GM18507 (cell line): Measurements from ENCODE around the gene EIF4G3.
"Not testable (repeated sequence)": the region's sequence is repeated elsewhere in the genome, so short reads cannot be mapped to it uniquely, and the experiment has no call there.

Experiments used
- DNase-seq: peaks from one replicate; pipeline ENCODE4 v3.0.0; 2011; ENCODE audit warnings: low read depth; ENCODE audit not compliant: insufficient read length; ENCODE audit errors: extremely low spot score
- FAIRE-seq: peaks from 2 replicates; lab custom pipeline; 2011; peaks lifted over from hg19 to GRCh38; lab: Jason Lieb, UNC

The EIF4G3 gene

GRCh38 chr1:21176586-21177555 is at the start of gene EIF4G3:
Gene EIF4G3 (minus strand): TSS chr1:21176897. CDS start chr1:21002742, 174,155 bp downstream.
- FAIRE-seq (peak; percentile 100), DNase-seq (peak; percentile 90)

GRCh38 chr1:21225065-21225464 is 48.4 kb upstream of the EIF4G3 start:
- DNase-seq (no peak), FAIRE-seq (no peak)

- no peak for DNase-seq
- no peak for FAIRE-seq
These were observed 44.1 kb upstream of the EIF4G3 start for GRCh38 chr1:21220815-21221214.

GRCh38 chr1:21219674-21220073 is 43.0 kb upstream of the EIF4G3 start:
- FAIRE-seq (no peak), DNase-seq (no peak)

- DNase-seq = no peak
- no peak for FAIRE-seq
These were observed 41.3 kb upstream of the EIF4G3 start for GRCh38 chr1:21217812-21218596.

- FAIRE-seq = peak; percentile 62
- DNase-seq = peak; percentile 37
These were observed 40.4 kb upstream of the EIF4G3 start for GRCh38 chr1:21216835-21217811.

GRCh38 chr1:21212126-21212525 is 35.4 kb upstream of the EIF4G3 start:
- FAIRE-seq = no peak

GRCh38 chr1:21208137-21208700 is 31.5 kb upstream of the EIF4G3 start:
- FAIRE-seq, DNase-seq: not testable (repeated sequence)

More at GRCh38 chr1:21212126-21212525, 35.4 kb upstream of the EIF4G3 start:
- DNase-seq = no peak

GRCh38 chr1:21206117-21206516 is 29.4 kb upstream of the EIF4G3 start:
- FAIRE-seq (peak; percentile 54), DNase-seq (no peak)

GRCh38 chr1:21205416-21205815 is 28.7 kb upstream of the EIF4G3 start:
- FAIRE-seq (no peak), DNase-seq (no peak)

- DNase-seq (no peak), FAIRE-seq (no peak)
These were observed 25.0 kb upstream of the EIF4G3 start for GRCh38 chr1:21201650-21202049.

- not testable (repeated sequence) for FAIRE-seq, DNase-seq
These were observed 24.5 kb upstream of the EIF4G3 start for GRCh38 chr1:21201238-21201637.

GRCh38 chr1:21200767-21201166 is 24.1 kb upstream of the EIF4G3 start:
- FAIRE-seq (no peak), DNase-seq (no peak)

GRCh38 chr1:21198929-21199328 is 22.2 kb upstream of the EIF4G3 start:
- DNase-seq (no peak), FAIRE-seq (no peak)

- DNase-seq (no peak), FAIRE-seq (no peak)
These were observed 16.2 kb upstream of the EIF4G3 start for GRCh38 chr1:21192871-21193270.

GRCh38 chr1:21192284-21192683 is 15.6 kb upstream of the EIF4G3 start:
- FAIRE-seq (no peak), DNase-seq (no peak)

GRCh38 chr1:21190771-21191170 is 14.1 kb upstream of the EIF4G3 start:
- DNase-seq, FAIRE-seq: not testable (repeated sequence)

- no peak for FAIRE-seq
- no peak for DNase-seq
These were observed 13.3 kb upstream of the EIF4G3 start for GRCh38 chr1:21189906-21190500.
